GM23248 (cell line): Measurements from ENCODE around the gene NDST4. TPM values are rescaled to one million over a fixed set of nuclear protein-coding genes. Genes with fewer than 3 reads are reported as not detected.

Experiments
- DNase-seq: peaks from one replicate; pipeline ENCODE4 v3.0.0-alpha.2; 2015
- H2AFZ ChIP-seq: fragments of 200-600 bp; sonication (generic); 2 replicates; pipeline ENCODE4 v1.6.1; 2016; ENCODE audit warnings: antibody characterized with exemption
- H3F3A ChIP-seq: fragments of 200-600 bp; sonication (generic); 2 replicates; pipeline ENCODE4 v1.6.1; 2016; ENCODE audit warnings: mild to moderate bottlenecking, antibody characterized with exemption, mixed run types; ENCODE audit not compliant: insufficient read depth
- H3K27ac ChIP-seq: fragments of 200-600 bp; sonication (generic); 2 replicates; pipeline ENCODE4 v1.5.1; 2016; ENCODE audit warnings: mild to moderate bottlenecking
- H3K27me3 ChIP-seq: fragments of 200-600 bp; sonication (generic); replicated peaks from 2 replicates; pipeline ENCODE4 v1.6.1; 2016; ENCODE audit warnings: mild to moderate bottlenecking; ENCODE audit not compliant: insufficient read depth
- H3K36me3 ChIP-seq: fragments of 200-600 bp; sonication (generic); 2 replicates; pipeline ENCODE4 v1.6.1; 2016; ENCODE audit warnings: low read depth, mild to moderate bottlenecking
- H3K4me1 ChIP-seq: fragments of 200-600 bp; sonication (generic); 2 replicates; pipeline ENCODE4 v1.6.1; 2016; ENCODE audit warnings: mild to moderate bottlenecking; ENCODE audit not compliant: insufficient read depth
- H3K4me2 ChIP-seq: fragments of 200-600 bp; sonication (generic); one replicate; pipeline ENCODE4 v1.6.1; 2016; ENCODE audit warnings: mild to moderate bottlenecking; ENCODE audit not compliant: unreplicated experiment
- H3K4me3 ChIP-seq: fragments of 200-600 bp; sonication (generic); 2 replicates; pipeline ENCODE4 v1.5.1; 2016; ENCODE audit warnings: mild to moderate bottlenecking
- H3K79me2 ChIP-seq: fragments of 200-600 bp; sonication (generic); 2 replicates; pipeline ENCODE4 v1.6.1; 2016; ENCODE audit warnings: mild to moderate bottlenecking; ENCODE audit not compliant: insufficient read depth
- H3K9ac ChIP-seq: fragments of 200-600 bp; sonication (generic); 2 replicates; pipeline ENCODE4 v1.6.1; 2016; ENCODE audit warnings: mild to moderate bottlenecking
- H3K9me2 ChIP-seq: fragments of 200-600 bp; sonication (generic); 2 replicates; pipeline ENCODE4 v1.6.1; 2016; ENCODE audit warnings: mixed run types, mild to moderate bottlenecking, moderate library complexity; ENCODE audit not compliant: insufficient read depth
- H3K9me3 ChIP-seq: fragments of 200-600 bp; sonication (generic); one replicate; pipeline ENCODE4 v1.6.1; 2017; ENCODE audit warnings: low read depth
- H4K20me1 ChIP-seq: fragments of 200-600 bp; sonication (generic); 2 replicates; pipeline ENCODE4 v1.6.0; 2016; ENCODE audit not compliant: insufficient read depth
- EZH2 ChIP-seq: fragments of 200-600 bp; sonication (generic); IDR thresholded peaks from 2 replicates; pipeline ENCODE4 v1.6.1; 2018; ENCODE audit warnings: antibody characterized with exemption, mild to moderate bottlenecking; ENCODE audit not compliant: insufficient read depth, poor library complexity, severe bottlenecking
- EZH2phosphoT487 ChIP-seq: fragments of 200-600 bp; sonication (generic); IDR thresholded peaks from 2 replicates; pipeline ENCODE4 v1.6.1; 2018; ENCODE audit warnings: antibody characterized with exemption, moderate library complexity, mild to moderate bottlenecking, low read depth; ENCODE audit not compliant: insufficient read depth
- WGBS, 2 experiments: methylation state at CpG; one replicate each; pipeline ENCODE4 v1.1.6; 2015 to 2017; ENCODE audit warnings: low lambda C conversion rate in 2 of 2, low coverage in 1 of 2; ENCODE audit errors: missing lambda C conversion rate in 2 of 2; 5-methylcytosine and 5-hydroxymethylcytosine counted together
- in situ Hi-C: fragments of 300-500 bp; cut with MboI; formaldehyde crosslinking; loops from 2 replicates; pipeline ENCODE4 v1.15.0; 2020
- polyA plus RNA-seq: library from polyadenylated mRNA; unstranded; fragments of >200 nt; fragmentation: Nextera tagmentation; extraction: Ambion mirVana; gene quantifications from 2 replicates; pipeline ENCODE4 v1.2.1, GENCODE V29; 2016
- total RNA-seq: library from RNA; depleted of rRNA; stranded (reverse); fragments of >200 nt; shearing (Covaris generic); gene quantifications from 2 replicates; pipeline ENCODE4 v1.2.3, GENCODE V29; 2014

Gene NDST4
- total and polyA plus RNA-seq, 2 experiments from 2014 or later = not detected

- no peak overlapping the region for H2AFZ ChIP-seq
- no peaks in the 10 kb centered on the region for H3F3A ChIP-seq
- H3K79me2 ChIP-seq = no peaks in the 10 kb centered on the region
- no peak overlapping the region for H3K9ac ChIP-seq
- no peak for DNase-seq
- H3K9me2 ChIP-seq = no peaks in the 10 kb centered on the region
- no peak overlapping the region for H3K27ac ChIP-seq
- H3K4me1 ChIP-seq = 0 out of 2 replicates have a peak, but pooled peaks cover 5% of the 10 kb centered on the region
- no peak overlapping the region for H3K4me2 ChIP-seq
- H3K36me3 ChIP-seq = no peaks in the 10 kb centered on the region
- in situ Hi-C loops = no loop called here
- TF ChIP-seq EZH2phosphoT487 (no peak), EZH2 (no peak)
- no peaks in the 10 kb centered on the region for H4K20me1 ChIP-seq
- H3K9me3 ChIP-seq = no peaks in the 10 kb centered on the region
- 57 to 59% methylated on average over 1 of the region's 1 CpG for WGBS, 2 experiments
- no peaks in the 10 kb centered on the region for H3K27me3 ChIP-seq
- H3K4me3 ChIP-seq = no peak overlapping the region
These were observed 239.1 kb downstream of the NDST4 start for GRCh38 chr4:114874321-114874720.

GRCh38 chr4:114870987-114871386, 242.4 kb downstream of the NDST4 start:
- 0 to 8% methylated on average over 1 of the region's 1 CpG for WGBS, 2 experiments
- no peak for TF ChIP-seq EZH2
- Histone ChIP-seq H3K27ac (no peak overlapping the region), H3K36me3 (no peaks in the 10 kb centered on the region), H3K4me2 (no peak overlapping the region), H4K20me1 (no peaks in the 10 kb centered on the region), H3K9me3 (no peaks in the 10 kb centered on the region), H3K4me3 (no peak overlapping the region), H3K79me2 (no peaks in the 10 kb centered on the region), H3F3A (no peaks in the 10 kb centered on the region), H2AFZ (no peak overlapping the region), H3K9me2 (no peaks in the 10 kb centered on the region), H3K27me3 (no peaks in the 10 kb centered on the region), H3K4me1 (0 out of 2 replicates have a peak, but pooled peaks cover 3% of the 10 kb centered on the region), H3K9ac (no peak overlapping the region)
- in situ Hi-C loops = no loop called here
- DNase-seq = no peak

GRCh38 chr4:114866901-114867670, 246.3 kb downstream of the NDST4 start:
- Histone ChIP-seq H3K9me2 (no peaks in the 10 kb centered on the region), H3F3A (no peaks in the 10 kb centered on the region), H3K9me3 (no peaks in the 10 kb centered on the region), H4K20me1 (no peaks in the 10 kb centered on the region), H3K4me2 (no peak overlapping the region), H3K27ac (no peak overlapping the region), H3K9ac (no peak overlapping the region), H3K4me3 (no peak overlapping the region), H3K27me3 (no peaks in the 10 kb centered on the region), H3K36me3 (no peaks in the 10 kb centered on the region), H3K4me1 (no peaks in the 10 kb centered on the region), H3K79me2 (no peaks in the 10 kb centered on the region), H2AFZ (no peak overlapping the region)
- in situ Hi-C loops = no loop called here
- 8 to 15% methylated on average over 2 of the region's 2 CpGs for WGBS, 2 experiments
- DNase-seq = no peak
- TF ChIP-seq EZH2phosphoT487 = no peak
- no peak for TF ChIP-seq EZH2

- Histone ChIP-seq H3K27ac (no peak overlapping the region), H4K20me1 (no peaks in the 10 kb centered on the region), H3K4me3 (no peak overlapping the region), H3K4me1 (no peaks in the 10 kb centered on the region), H3K36me3 (no peaks in the 10 kb centered on the region), H3K4me2 (no peak overlapping the region), H3K9me3 (no peaks in the 10 kb centered on the region), H3F3A (no peaks in the 10 kb centered on the region), H3K9me2 (no peaks in the 10 kb centered on the region), H2AFZ (no peak overlapping the region), H3K27me3 (no peaks in the 10 kb centered on the region), H3K79me2 (no peaks in the 10 kb centered on the region), H3K9ac (no peak overlapping the region)
- in situ Hi-C loops = no loop called here
- 2% methylated on average over 2 of the region's 2 CpGs for WGBS, 2 experiments
- DNase-seq = no peak
- no peak for TF ChIP-seq EZH2
- no peak for TF ChIP-seq EZH2phosphoT487
These were observed 249.4 kb downstream of the NDST4 start for GRCh38 chr4:114864060-114864459.
